Natural killer cell (primary cell): ENCODE results near the gene RCOR2. TPM values are rescaled to one million over a fixed set of nuclear protein-coding genes. Genes with fewer than 3 reads are reported as not detected.

Source experiments
- ATAC-seq, 3 donors: fragments of 150-1000 bp in 2 of 3; fragments of 200-7000 bp in 1 of 3; cut with Tn5 transposase; 1 replicate in 1 of 3; 2 replicates in 2 of 3; pipeline ENCODE4 v1.10.0; 2021; ENCODE audit warnings: mild to moderate bottlenecking in 2 of 3, moderate library complexity in 2 of 3
- DNase-seq, 2 donors: peaks; one replicate each; pipeline versions ENCODE4 v3.0.0 to v3.0.0-alpha.2; 2013 to 2021; ENCODE audit warnings: mixed read lengths in 1 of 2
- H3K27ac ChIP-seq: one replicate; pipeline ENCODE4 v1.5.1; 2013; ENCODE audit warnings: mild to moderate bottlenecking, low read length
- H3K27me3 ChIP-seq: one replicate; pipeline ENCODE4 v1.6.1; 2013; ENCODE audit warnings: low read length; ENCODE audit not compliant: control insufficient read depth, insufficient read depth
- H3K36me3 ChIP-seq: one replicate; pipeline ENCODE4 v1.6.1; 2013; ENCODE audit warnings: low read length; ENCODE audit not compliant: control insufficient read depth, insufficient read depth
- H3K4me1 ChIP-seq: one replicate; pipeline ENCODE4 v1.6.1; 2013; ENCODE audit warnings: low read length; ENCODE audit not compliant: control insufficient read depth, insufficient read depth
- H3K4me3 ChIP-seq: one replicate; pipeline ENCODE4 v1.5.1; 2013; ENCODE audit warnings: low read length
- H3K9me3 ChIP-seq: one replicate; pipeline ENCODE4 v1.6.1; 2013; ENCODE audit warnings: low read length; ENCODE audit not compliant: control insufficient read depth, insufficient read depth
- H3K27ac Mint-ChIP-seq, 2 donors: one replicate each; pipeline ENCODE4 v1.8.0; 2022; ENCODE audit warnings: mild to moderate bottlenecking in 2 of 2, mixed read lengths in 2 of 2, moderate library complexity in 1 of 2
- H3K27me3 Mint-ChIP-seq, 2 donors: one replicate each; pipeline ENCODE4 v1.8.0; 2022; ENCODE audit warnings: low read depth in 2 of 2, mixed read lengths in 2 of 2
- H3K36me3 Mint-ChIP-seq: one replicate; pipeline ENCODE4 v1.8.0; 2022; ENCODE audit warnings: mixed read lengths
- H3K4me1 Mint-ChIP-seq, 2 donors: one replicate each; pipeline ENCODE4 v1.8.0; 2022; ENCODE audit warnings: mixed read lengths in 2 of 2
- H3K4me3 Mint-ChIP-seq: one replicate; pipeline ENCODE4 v1.8.0; 2022; ENCODE audit warnings: mild to moderate bottlenecking, moderate library complexity, mixed read lengths
- H3K9me3 Mint-ChIP-seq, 2 donors: one replicate each; pipeline ENCODE4 v1.8.0; 2022; ENCODE audit warnings: mixed read lengths in 2 of 2
- WGBS: methylation state at CpG from one replicate; pipeline ENCODE4 v1.1.7; 2013; ENCODE audit warnings: missing lambda C conversion rate; ENCODE audit not compliant: insufficient coverage; 5-methylcytosine and 5-hydroxymethylcytosine counted together
- intact Hi-C: fragments of 100-400 bp; cut with micrococcal nuclease; formaldehyde crosslinking; loops from one replicate; pipeline ENCODE4 v1.14.2; 2022
- total RNA-seq, 4 donors: library from RNA; stranded (reverse); fragments of 120-200 nt in 1 of 4; gene quantifications; one replicate each; pipeline versions ENCODE4 v1.2.3 to v1.2.4, GENCODE V29; 2013 to 2022
- TF ChIP-seq, protein P1 (sequence below): fragments of 200-600 bp; IDR thresholded peaks from one replicate; pipeline ENCODE4 v1.8.0; 2022; ENCODE audit warnings: antibody characterized with exemption

RCOR2 gene
- total RNA-seq, 3 donors from 2014 or later (not counting 1 experiment from before 2014, with no cell fraction given): not detected

DNA sequence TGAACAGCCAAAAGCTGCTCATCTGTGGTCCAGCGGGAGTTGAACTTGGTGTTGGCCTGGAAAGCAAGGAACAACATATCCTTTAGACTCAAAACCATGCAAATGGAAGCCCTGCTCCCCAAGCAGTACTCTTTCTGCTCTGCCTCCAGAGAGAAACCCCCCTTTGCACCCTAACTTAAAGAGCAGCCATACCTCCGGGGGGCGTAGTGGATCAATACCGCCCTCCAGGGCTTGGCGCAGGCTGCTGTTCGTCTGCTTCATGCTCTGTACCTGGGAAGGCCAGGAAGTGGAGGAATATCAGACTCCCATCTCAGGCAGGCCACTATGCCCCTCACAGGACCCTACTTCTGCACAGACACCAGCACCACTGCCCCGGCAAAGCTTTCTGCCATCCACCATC is 4.3 kb downstream of the RCOR2 start:
- no peaks in the 10 kb centered on the region for H3K36me3 Mint-ChIP-seq
- H3K36me3 ChIP-seq: peaks cover 19% of the 10 kb centered on the region
- intact Hi-C loops: no loop called here
- H3K4me1 Mint-ChIP-seq: peaks cover 0 to 18% of the 10 kb centered on the region in 2 donors
- no peak for ATAC-seq
- H3K9me3 Mint-ChIP-seq: no peaks in the 10 kb centered on the region
- no peaks in the 10 kb centered on the region for H3K9me3 ChIP-seq
- H3K27me3 Mint-ChIP-seq: peaks cover 0 to 5% of the 10 kb centered on the region in 2 donors
- DNase-seq: no peak
- H3K27me3 ChIP-seq: peaks cover 7% of the 10 kb centered on the region
- H3K27ac Mint-ChIP-seq: peak overlapping the region in 1 of 2 donors; percentile 63
- peaks cover 18% of the 10 kb centered on the region for H3K4me1 ChIP-seq
- no peak overlapping the region for H3K4me3 ChIP-seq
- no peak overlapping the region for H3K4me3 Mint-ChIP-seq
- TF ChIP-seq, protein P1, sequence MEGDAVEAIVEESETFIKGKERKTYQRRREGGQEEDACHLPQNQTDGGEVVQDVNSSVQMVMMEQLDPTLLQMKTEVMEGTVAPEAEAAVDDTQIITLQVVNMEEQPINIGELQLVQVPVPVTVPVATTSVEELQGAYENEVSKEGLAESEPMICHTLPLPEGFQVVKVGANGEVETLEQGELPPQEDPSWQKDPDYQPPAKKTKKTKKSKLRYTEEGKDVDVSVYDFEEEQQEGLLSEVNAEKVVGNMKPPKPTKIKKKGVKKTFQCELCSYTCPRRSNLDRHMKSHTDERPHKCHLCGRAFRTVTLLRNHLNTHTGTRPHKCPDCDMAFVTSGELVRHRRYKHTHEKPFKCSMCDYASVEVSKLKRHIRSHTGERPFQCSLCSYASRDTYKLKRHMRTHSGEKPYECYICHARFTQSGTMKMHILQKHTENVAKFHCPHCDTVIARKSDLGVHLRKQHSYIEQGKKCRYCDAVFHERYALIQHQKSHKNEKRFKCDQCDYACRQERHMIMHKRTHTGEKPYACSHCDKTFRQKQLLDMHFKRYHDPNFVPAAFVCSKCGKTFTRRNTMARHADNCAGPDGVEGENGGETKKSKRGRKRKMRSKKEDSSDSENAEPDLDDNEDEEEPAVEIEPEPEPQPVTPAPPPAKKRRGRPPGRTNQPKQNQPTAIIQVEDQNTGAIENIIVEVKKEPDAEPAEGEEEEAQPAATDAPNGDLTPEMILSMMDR: no peak
- 95% methylated on average over 7 of the region's 7 CpGs for WGBS
- no peak overlapping the region for H3K27ac ChIP-seq

DNA sequence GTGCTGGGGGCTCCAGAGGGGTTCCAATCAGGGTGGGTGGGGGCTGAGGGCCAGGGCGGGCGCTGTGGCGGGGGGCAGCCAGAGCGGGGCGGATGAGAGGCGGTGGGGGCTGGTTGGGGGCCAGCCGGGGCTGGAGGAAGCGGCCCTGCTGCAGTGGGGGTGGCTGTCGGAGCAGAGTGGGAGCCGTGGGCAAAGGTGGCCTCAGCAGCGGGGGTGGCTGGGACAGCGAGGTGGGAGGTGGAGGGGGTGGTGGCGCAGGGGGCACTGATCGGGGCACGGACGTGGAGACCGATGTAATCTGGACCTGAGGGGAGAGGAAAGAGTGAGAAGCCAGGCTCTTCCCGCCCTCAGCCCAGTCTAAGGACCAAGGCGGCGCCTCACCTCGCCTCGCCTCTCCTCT is 5.1 kb downstream of the RCOR2 start:
- no peaks in the 10 kb centered on the region for H3K9me3 Mint-ChIP-seq
- H3K4me3 ChIP-seq: no peak overlapping the region
- no peaks in the 10 kb centered on the region for H3K36me3 Mint-ChIP-seq
- 91% methylated on average over 22 of the region's 22 CpGs for WGBS
- H3K4me1 Mint-ChIP-seq: peaks cover 0 to 15% of the 10 kb centered on the region in 2 donors
- peaks cover 0 to 5% of the 10 kb centered on the region in 2 donors for H3K27me3 Mint-ChIP-seq
- H3K4me1 ChIP-seq: peaks cover 12% of the 10 kb centered on the region
- H3K27me3 ChIP-seq: peaks cover 7% of the 10 kb centered on the region
- TF ChIP-seq, protein P1: no peak
- peak overlapping the region in 1 of 2 donors; percentile 63 for H3K27ac Mint-ChIP-seq
- DNase-seq: no peak
- ATAC-seq: no peak
- H3K9me3 ChIP-seq: no peaks in the 10 kb centered on the region
- H3K27ac ChIP-seq: no peak overlapping the region
- H3K36me3 ChIP-seq: peaks cover 26% of the 10 kb centered on the region
- no peak overlapping the region for H3K4me3 Mint-ChIP-seq
- intact Hi-C loops: no loop called here

DNA sequence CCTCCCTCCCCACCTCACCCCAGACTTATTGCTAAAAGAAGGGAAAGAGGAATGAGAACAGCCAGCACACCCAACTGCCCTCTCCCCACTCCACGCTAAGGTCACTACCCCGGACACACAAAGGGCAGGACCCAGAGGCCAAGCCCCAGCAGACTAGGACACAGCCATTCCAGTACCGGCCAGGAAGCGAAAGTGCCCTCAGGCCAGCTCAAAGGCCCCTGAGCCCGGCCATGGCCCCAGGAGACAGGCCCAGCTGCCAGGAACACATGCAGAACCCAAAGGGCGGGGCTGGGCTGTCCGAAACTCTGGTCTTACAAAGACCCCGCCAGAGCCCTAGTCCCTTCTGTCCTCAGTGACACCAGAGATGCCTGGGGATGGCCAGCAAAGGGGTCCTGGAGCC is 5.5 kb downstream of the RCOR2 start:
- Mint-ChIP-seq H3K27ac (no peak overlapping the region), H3K36me3 (no peaks in the 10 kb centered on the region), H3K9me3 (no peaks in the 10 kb centered on the region), H3K27me3 (peaks cover 0 to 5% of the 10 kb centered on the region in 2 donors), H3K4me3 (no peak overlapping the region), H3K4me1 (peaks cover 0 to 16% of the 10 kb centered on the region in 2 donors)
- DNase-seq (no peak), ATAC-seq (no peak)
- Histone ChIP-seq H3K27ac (no peak overlapping the region), H3K4me3 (no peak overlapping the region), H3K9me3 (no peaks in the 10 kb centered on the region), H3K27me3 (peaks cover 7% of the 10 kb centered on the region), H3K4me1 (peaks cover 9% of the 10 kb centered on the region), H3K36me3 (peaks cover 29% of the 10 kb centered on the region)
- intact Hi-C loops: no loop called here
- 95% methylated on average over 8 of the region's 8 CpGs for WGBS
- TF ChIP-seq, protein P1: no peak

DNA sequence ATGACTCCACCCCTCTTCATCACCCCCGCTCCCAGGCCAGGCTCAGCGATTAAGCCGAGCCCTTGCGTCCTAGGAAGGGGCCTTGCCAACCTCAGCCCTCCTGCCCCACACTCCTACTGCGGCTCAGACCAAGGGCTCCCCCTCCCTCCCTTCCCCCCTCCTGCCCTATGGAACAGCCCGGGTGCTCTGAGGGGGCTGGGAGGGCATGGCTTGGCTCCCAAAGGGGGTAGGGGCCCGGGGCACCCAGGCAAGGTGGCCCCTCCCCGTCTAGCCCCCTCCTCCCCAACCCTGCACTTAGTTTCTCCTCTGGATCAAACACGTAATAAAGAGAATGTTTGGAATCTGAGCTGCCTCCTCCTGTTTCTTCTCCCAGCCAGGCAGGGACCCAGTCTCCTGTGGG is 6.3 kb downstream of the RCOR2 start:
- H3K27ac ChIP-seq: no peak overlapping the region
- no peak overlapping the region for H3K27ac Mint-ChIP-seq
- no peak for ATAC-seq
- H3K9me3 Mint-ChIP-seq: no peaks in the 10 kb centered on the region
- TF ChIP-seq, protein P1: no peak
- H3K4me1 Mint-ChIP-seq: peaks cover 0 to 16% of the 10 kb centered on the region in 2 donors
- 92% methylated on average over 9 of the region's 9 CpGs for WGBS
- H3K36me3 Mint-ChIP-seq: no peaks in the 10 kb centered on the region
- H3K9me3 ChIP-seq: no peaks in the 10 kb centered on the region
- no peak for DNase-seq
- peaks cover 3% of the 10 kb centered on the region for H3K27me3 ChIP-seq
- peaks cover 36% of the 10 kb centered on the region for H3K36me3 ChIP-seq
- no peak overlapping the region for H3K4me3 Mint-ChIP-seq
- intact Hi-C loops: no loop called here
- H3K27me3 Mint-ChIP-seq: peaks cover 0 to 3% of the 10 kb centered on the region in 2 donors
- no peak overlapping the region for H3K4me3 ChIP-seq
- peaks cover 2% of the 10 kb centered on the region for H3K4me1 ChIP-seq
